Measurements from ENCODE around the gene MYADML2. TPM values are rescaled to one million over a fixed set of nuclear protein-coding genes. Genes with fewer than 3 reads are reported as not detected.

Gene MYADML2
- total RNA-seq, 1 experiment from 2014 or later = not detected

DNA sequence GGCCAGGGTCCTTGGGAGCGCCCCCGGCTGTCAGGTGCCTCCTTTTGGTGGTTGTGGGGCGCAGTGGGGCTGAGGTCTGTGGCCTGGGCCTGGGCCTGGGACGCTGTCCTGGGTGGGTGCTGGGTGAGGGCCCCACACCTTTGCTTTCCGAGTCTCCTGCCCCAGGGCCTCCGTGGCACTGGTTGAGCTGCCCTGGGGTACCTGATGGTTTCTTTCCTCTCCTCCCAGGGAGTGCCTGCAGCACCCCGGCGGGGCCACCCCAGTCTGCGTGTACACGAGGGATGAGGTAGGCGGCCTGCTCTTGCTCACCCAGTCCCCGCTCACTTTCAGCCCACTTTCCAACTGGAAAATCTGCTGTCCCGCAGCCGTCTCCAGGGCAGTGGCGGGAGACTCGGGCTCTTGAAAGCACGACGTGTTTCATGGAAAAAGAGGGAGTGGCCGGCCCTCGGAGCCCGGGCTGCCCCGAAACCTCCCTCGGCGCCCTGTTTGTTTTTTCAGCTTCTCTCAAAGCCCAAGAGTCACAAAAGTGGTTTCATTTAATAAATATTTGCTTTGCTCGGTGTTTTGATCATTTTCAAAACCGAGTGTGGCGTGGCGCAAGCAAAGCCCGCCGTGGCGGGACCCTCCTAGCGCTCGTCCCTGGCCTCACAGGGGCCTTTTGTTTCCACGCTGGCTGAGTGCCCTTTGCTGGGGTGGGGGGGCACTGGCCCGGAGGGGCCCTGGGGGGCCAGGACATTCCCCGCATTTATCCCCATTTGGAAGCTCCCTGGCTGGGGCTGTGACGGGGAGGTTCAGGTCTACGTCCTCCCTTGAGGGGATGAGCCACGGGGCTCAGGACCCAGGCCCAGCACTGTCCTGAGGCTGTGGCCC lies 47.8 kb upstream of the MYADML2 start:
- Histone ChIP-seq H3K9me3 (ENCODE audit: low read length) (no peaks in the 10 kb centered on the region), H3K4me3 (ENCODE audit: low read length) (no peak overlapping the region), H3K79me2 (ENCODE audit: low read length) (no peaks in the 10 kb centered on the region), H3K9ac (ENCODE audit: low read length) (no peak overlapping the region), H3F3A (ENCODE audit: low read length, unreplicated experiment) (no peaks in the 10 kb centered on the region), H3K27ac (ENCODE audit: low read length) (no peak overlapping the region), H3K27me3 (ENCODE audit: low read length) (no peaks in the 10 kb centered on the region), H3K9me2 (replicated peaks; ENCODE audit: low read length) (no peaks in the 10 kb centered on the region), H3K36me3 (ENCODE audit: low read depth, low read length) (no peaks in the 10 kb centered on the region), H3K4me2 (ENCODE audit: low read length) (no peak overlapping the region), H2AFZ (ENCODE audit: low read length) (no peak overlapping the region), H4K20me1 (ENCODE audit: low read length) (no peaks in the 10 kb centered on the region), H3K4me1 (ENCODE audit: insufficient read depth, low read length) (peaks cover 16% of the 10 kb centered on the region)
- no peak for DNase-seq
- no peak for TF ChIP-seq EZH2phosphoT487 (IDR thresholded peaks at IDR 0.05; ENCODE audit: borderline replicate concordance, low read length)
- ATAC-seq = no peak
- intact Hi-C loops (cut with micrococcal nuclease) = no loop called here
- ChIA-PET POLR2A (ENCODE audit: unreplicated experiment) (no interaction called here), CTCF (no interaction called here)
- BruUV-seq (replicated peaks) = no TSS peak

DNA sequence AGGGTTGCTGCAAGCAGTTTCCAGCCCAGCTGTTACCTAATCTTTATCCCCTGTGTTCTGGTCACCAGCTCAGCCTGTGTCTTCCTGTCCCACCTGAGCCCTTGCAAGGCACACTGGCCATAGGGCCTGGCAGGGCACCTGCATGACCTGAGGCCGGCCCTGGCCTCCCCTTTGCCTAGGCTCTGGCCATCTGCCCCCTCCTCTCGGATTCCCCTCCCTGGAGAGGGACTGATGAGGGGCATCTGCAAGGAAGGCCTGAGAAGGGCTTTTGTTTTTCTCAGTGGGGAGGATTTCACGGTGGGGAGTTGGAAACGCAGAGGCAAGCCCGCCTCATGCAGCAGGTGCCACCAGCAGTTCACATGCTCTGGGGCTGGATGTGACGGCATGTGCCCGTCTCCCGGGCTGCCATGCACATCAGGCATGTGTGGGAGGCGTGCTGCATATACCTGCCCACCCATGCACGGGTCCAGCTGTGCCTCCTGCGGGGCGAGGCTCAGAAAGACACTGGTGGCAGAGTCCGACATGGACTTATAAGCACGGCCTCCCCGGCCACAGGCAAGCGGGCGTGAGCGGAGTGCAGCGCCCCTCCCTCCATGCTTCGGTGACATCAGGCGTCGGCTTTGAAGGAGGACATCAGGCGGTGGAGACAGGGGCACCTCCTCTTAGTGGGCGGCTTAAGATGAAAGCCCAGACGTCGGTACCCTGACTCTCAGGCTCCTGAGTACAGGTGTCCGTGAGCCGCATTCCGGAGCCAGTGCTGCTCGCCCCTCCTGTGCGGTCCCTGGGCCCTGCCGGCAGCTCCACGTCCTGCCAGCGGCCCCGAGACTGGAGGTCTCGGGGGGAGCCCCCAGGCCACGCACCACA lies 46.9 kb upstream of the MYADML2 start:
- no peak overlapping the region for H3K4me3 ChIP-seq (ENCODE audit: low read length)
- no peaks in the 10 kb centered on the region for H3F3A ChIP-seq (ENCODE audit: low read length, unreplicated experiment)
- no peaks in the 10 kb centered on the region for H3K27me3 ChIP-seq (ENCODE audit: low read length)
- H4K20me1 ChIP-seq (ENCODE audit: low read length) = no peaks in the 10 kb centered on the region
- ATAC-seq (no peak), DNase-seq (no peak)
- intact Hi-C loops (cut with micrococcal nuclease) = no loop called here
- POLR2A ChIA-PET (ENCODE audit: unreplicated experiment) = no interaction called here
- H3K79me2 ChIP-seq (ENCODE audit: low read length) = no peaks in the 10 kb centered on the region
- H3K9me3 ChIP-seq (ENCODE audit: low read length) = no peaks in the 10 kb centered on the region
- H3K9ac ChIP-seq (ENCODE audit: low read length) = no peak overlapping the region
- no peak overlapping the region for H2AFZ ChIP-seq (ENCODE audit: low read length)
- BruUV-seq (replicated peaks) = no TSS peak
- no peak overlapping the region for H3K4me2 ChIP-seq (ENCODE audit: low read length)
- CTCF ChIA-PET = no interaction called here
- no peaks in the 10 kb centered on the region for H3K36me3 ChIP-seq (ENCODE audit: low read depth, low read length)
- peaks cover 16% of the 10 kb centered on the region for H3K4me1 ChIP-seq (ENCODE audit: insufficient read depth, low read length)
- H3K27ac ChIP-seq (ENCODE audit: low read length) = no peak overlapping the region
- TF ChIP-seq, protein P1, sequence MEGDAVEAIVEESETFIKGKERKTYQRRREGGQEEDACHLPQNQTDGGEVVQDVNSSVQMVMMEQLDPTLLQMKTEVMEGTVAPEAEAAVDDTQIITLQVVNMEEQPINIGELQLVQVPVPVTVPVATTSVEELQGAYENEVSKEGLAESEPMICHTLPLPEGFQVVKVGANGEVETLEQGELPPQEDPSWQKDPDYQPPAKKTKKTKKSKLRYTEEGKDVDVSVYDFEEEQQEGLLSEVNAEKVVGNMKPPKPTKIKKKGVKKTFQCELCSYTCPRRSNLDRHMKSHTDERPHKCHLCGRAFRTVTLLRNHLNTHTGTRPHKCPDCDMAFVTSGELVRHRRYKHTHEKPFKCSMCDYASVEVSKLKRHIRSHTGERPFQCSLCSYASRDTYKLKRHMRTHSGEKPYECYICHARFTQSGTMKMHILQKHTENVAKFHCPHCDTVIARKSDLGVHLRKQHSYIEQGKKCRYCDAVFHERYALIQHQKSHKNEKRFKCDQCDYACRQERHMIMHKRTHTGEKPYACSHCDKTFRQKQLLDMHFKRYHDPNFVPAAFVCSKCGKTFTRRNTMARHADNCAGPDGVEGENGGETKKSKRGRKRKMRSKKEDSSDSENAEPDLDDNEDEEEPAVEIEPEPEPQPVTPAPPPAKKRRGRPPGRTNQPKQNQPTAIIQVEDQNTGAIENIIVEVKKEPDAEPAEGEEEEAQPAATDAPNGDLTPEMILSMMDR (conservative IDR thresholded peaks at IDR 0.05; ENCODE audit: low read depth, low read length) = no peak
- TF ChIP-seq EZH2 (IDR thresholded peaks at IDR 0.05; ENCODE audit: low read length, unreplicated experiment) (no peak), EZH2phosphoT487 (IDR thresholded peaks at IDR 0.05; ENCODE audit: borderline replicate concordance, low read length) (no peak)
- H3K9me2 ChIP-seq (replicated peaks; ENCODE audit: low read length) = no peaks in the 10 kb centered on the region

GRCh38 chr17:81992306-81993102 lies 45.5 kb upstream of the MYADML2 start:
- CTCF ChIA-PET = interaction anchor here (0.7 to 1.3 kb wide), 2 partner anchors 30 to 33 kb away, joined by 3 to 6 read pairs; partner anchors contain the start of gene CENPX
- Histone ChIP-seq H3K79me2 (ENCODE audit: low read length) (no peaks in the 10 kb centered on the region), H2AFZ (ENCODE audit: low read length) (no peak overlapping the region), H3K27me3 (ENCODE audit: low read length) (no peaks in the 10 kb centered on the region), H3K4me3 (ENCODE audit: low read length) (peak overlapping the region; percentile 9; the same call in 1 of the 2 replicates), H3K36me3 (ENCODE audit: low read depth, low read length) (no peaks in the 10 kb centered on the region), H3F3A (ENCODE audit: low read length, unreplicated experiment) (no peaks in the 10 kb centered on the region), H4K20me1 (ENCODE audit: low read length) (no peaks in the 10 kb centered on the region), H3K4me1 (ENCODE audit: insufficient read depth, low read length) (peaks cover 16% of the 10 kb centered on the region), H3K4me2 (ENCODE audit: low read length) (peak overlapping the region; percentile 66), H3K27ac (ENCODE audit: low read length) (peak overlapping the region; percentile 14; the same call in 1 of the 2 replicates), H3K9me2 (replicated peaks; ENCODE audit: low read length) (no peaks in the 10 kb centered on the region), H3K9ac (ENCODE audit: low read length) (no peak overlapping the region), H3K9me3 (ENCODE audit: low read length) (no peaks in the 10 kb centered on the region)
- ATAC-seq = no peak
- POLR2A ChIA-PET (ENCODE audit: unreplicated experiment) = interaction anchor here (0.6 kb wide), 1 partner anchor 118 kb away, joined by 8 read pairs; no protein-coding TSS in a partner anchor
- BruUV-seq (replicated peaks) = no TSS peak
- intact Hi-C loops (cut with micrococcal nuclease) = no loop called here
- TF ChIP-seq, protein P1 (conservative IDR thresholded peaks at IDR 0.05; ENCODE audit: low read depth, low read length) = no peak
- TF ChIP-seq EZH2phosphoT487 (IDR thresholded peaks at IDR 0.05; ENCODE audit: borderline replicate concordance, low read length) (no peak), EZH2 (IDR thresholded peaks at IDR 0.05; ENCODE audit: low read length, unreplicated experiment) (no peak)
- no peak for DNase-seq
